ENCODE measurements around the gene ERICH4. TPM values are rescaled to one million over a fixed set of nuclear protein-coding genes. Genes with fewer than 3 reads are reported as not detected.

Gene ERICH4
- total and polyA plus RNA-seq, 9 of the 15 experiments (the other 6 are each of a cell fraction or from before 2014, with no cell fraction given) = not detected

GRCh38 chr19:41397086-41398049 is 45.6 kb upstream of the ERICH4 start, which contains the start of the genes BCKDHA and EXOSC5 (continued):
- peak; percentile 57; the same call in 1 of the 2 replicates for TF ChIP-seq ESRRA (IDR thresholded peaks at IDR 0.05; ENCODE audit: borderline replicate concordance, low read depth)
- peak; percentile 83 for TF ChIP-seq SP1 (CRISPR knock-in tag; IDR thresholded peaks at IDR 0.05)
- peak; percentile 95 for TF ChIP-seq HDAC2 (IDR thresholded peaks at IDR 0.05)
- no peak; the same call in 1 of the 2 replicates for TF ChIP-seq NR2C1 (IDR thresholded peaks at IDR 0.05)
- TF ChIP-seq NR2C1 (tag; IDR thresholded peaks at IDR 0.05) = 0 out of 2 replicates have a peak, but pooled peaks have one; percentile 23

GRCh38 chr19:41398050-41398418 is 44.9 kb upstream of the ERICH4 start:
- in situ Hi-C loops (cut with MboI) (no loop called here), intact Hi-C loops (cut with micrococcal nuclease) (loop anchor here (5.0 kb wide), 1 partner anchor 34 kb away; no protein-coding TSS in a partner anchor)
- Histone ChIP-seq H2AFZ (ENCODE audit: low read depth, low read length) (peak overlapping the region; percentile 82), H3K79me2 (ENCODE audit: control insufficient read depth, insufficient read depth, low read length) (peaks cover 48% of the 10 kb centered on the region), H3K9me3 (replicated peaks; ENCODE audit: control insufficient read depth, insufficient read depth, low read depth, low read length) (no peaks in the 10 kb centered on the region), H3K4me1 (replicated peaks in 1 of 2; ENCODE audit: control insufficient read depth in 2 of 2, insufficient read depth in 2 of 2, low read length in 2 of 2) (peaks cover 15 to 18% of the 10 kb centered on the region in 2 experiments; a peak in 4 of 5 replicates), H3K9ac (ENCODE audit: insufficient read depth in 1 of 2, low read depth in 2 of 2, low read length in 2 of 2) (peak overlapping the region; percentile 92 to 97), H3K36me3 (ENCODE audit: control insufficient read depth, insufficient read depth, low read length) (peaks cover 10% of the 10 kb centered on the region; the same call in 1 of the 3 replicates), H4K20me1 (replicated peaks; ENCODE audit: control insufficient read depth, insufficient read depth, low read length) (no peaks in the 10 kb centered on the region), H3K9me1 (ENCODE audit: control insufficient read depth, insufficient read depth, low read length) (no peaks in the 10 kb centered on the region), H3K4me3 (peak overlapping the region; percentile 73), H3K27me3 (ENCODE audit: control insufficient read depth in 2 of 2, insufficient read depth in 2 of 2, low read length in 2 of 2) (no peaks in the 10 kb centered on the region), H3K27ac (ENCODE audit: extremely low read depth, low read depth, low read length) (peak overlapping the region; percentile 95), H3K4me2 (ENCODE audit: insufficient read depth, low read length) (peak overlapping the region; percentile 90)
- FAIRE-seq = no peak
- no peak for DNase-seq (ENCODE audit: extremely low read depth in 1 of 4, low spot score in 3 of 4)
- CTCF ChIA-PET (ENCODE audit: low intra/inter-chr PET ratio) = no interaction called here
- peak; percentile 2; the same call in 1 of the 3 replicates for ATAC-seq
- no TSS peak for BruUV-seq (replicated peaks)
- POLR2A ChIA-PET = interaction anchor here (0.7 to 1.6 kb wide), 5 partner anchors 9 to 42 kb away, joined by 3 to 12 read pairs (median 5); partner anchors contain the start of genes B9D2 and DMAC2
- 0% methylated on average over 5 of the region's 5 CpGs for WGBS (ENCODE audit: insufficient coverage, low coverage, missing lambda C conversion rate)
- TF ChIP-seq ZEB2 (IDR thresholded peaks at IDR 0.05) = no peak
- TF ChIP-seq KAT7 (CRISPR knock-in tag; IDR thresholded peaks at IDR 0.05; ENCODE audit: borderline replicate concordance) = peak; percentile 84; the same call in 1 of the 2 replicates
- 0 out of 2 replicates have a peak, but pooled peaks have one; percentile 2 for TF ChIP-seq SUPT5H (IDR thresholded peaks at IDR 0.05)
- TF ChIP-seq ID3 (CRISPR knock-in tag; IDR thresholded peaks at IDR 0.05) = no peak
- 0 out of 2 replicates have a peak, but pooled peaks have one; percentile 13 for TF ChIP-seq ID3 (tag; IDR thresholded peaks at IDR 0.05)
- TF ChIP-seq THAP12 (CRISPR knock-in tag; IDR thresholded peaks at IDR 0.05) = no peak
- TF ChIP-seq AFF4 (CRISPR knock-in tag; IDR thresholded peaks at IDR 0.05) = peak; percentile 32; the same call in 1 of the 2 replicates
